Activated CD4-positive, alpha-beta T cell treated with anti-CD3 and anti-CD28 coated beads for 24 hours (primary cell): ENCODE measurements around the gene TANK.
A peak's percentile ranks its signal among the peaks of the same experiment; 100 is the strongest.
"Not testable (repeated sequence)": the region's sequence is repeated elsewhere in the genome, so short reads cannot be mapped to it uniquely, and the experiment has no call there.

Source experiments
- DNase-seq, 2 donors: peaks; one replicate each; pipeline ENCODE4 v3.0.0-alpha.2; 2020; ENCODE audit warnings: low read depth in 2 of 2

The TANK gene

DNA sequence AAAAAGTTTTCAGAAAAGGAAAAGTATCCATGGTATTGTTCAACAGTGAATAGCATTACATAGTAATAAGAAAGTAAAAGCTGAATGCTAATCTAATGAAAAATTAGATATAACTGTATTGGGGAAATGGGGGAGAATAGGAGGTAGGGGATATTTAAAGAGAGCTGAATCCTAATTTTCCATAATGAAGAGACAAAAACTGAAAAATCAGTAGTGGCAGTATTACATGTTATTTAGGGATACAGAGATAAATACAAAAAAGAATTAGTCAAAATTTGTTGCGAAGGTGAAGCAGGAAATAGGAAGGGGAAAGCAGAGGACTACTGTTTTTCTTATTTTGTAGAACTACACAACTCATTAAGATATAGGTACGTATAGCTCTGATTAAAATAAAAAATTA is 9.1 kb downstream of the TANK start:
- DNase-seq: no peak

- DNase-seq: no peak
These were observed 10.1 kb downstream of the TANK start for GRCh38 chr2:161170377-161170776.

DNA sequence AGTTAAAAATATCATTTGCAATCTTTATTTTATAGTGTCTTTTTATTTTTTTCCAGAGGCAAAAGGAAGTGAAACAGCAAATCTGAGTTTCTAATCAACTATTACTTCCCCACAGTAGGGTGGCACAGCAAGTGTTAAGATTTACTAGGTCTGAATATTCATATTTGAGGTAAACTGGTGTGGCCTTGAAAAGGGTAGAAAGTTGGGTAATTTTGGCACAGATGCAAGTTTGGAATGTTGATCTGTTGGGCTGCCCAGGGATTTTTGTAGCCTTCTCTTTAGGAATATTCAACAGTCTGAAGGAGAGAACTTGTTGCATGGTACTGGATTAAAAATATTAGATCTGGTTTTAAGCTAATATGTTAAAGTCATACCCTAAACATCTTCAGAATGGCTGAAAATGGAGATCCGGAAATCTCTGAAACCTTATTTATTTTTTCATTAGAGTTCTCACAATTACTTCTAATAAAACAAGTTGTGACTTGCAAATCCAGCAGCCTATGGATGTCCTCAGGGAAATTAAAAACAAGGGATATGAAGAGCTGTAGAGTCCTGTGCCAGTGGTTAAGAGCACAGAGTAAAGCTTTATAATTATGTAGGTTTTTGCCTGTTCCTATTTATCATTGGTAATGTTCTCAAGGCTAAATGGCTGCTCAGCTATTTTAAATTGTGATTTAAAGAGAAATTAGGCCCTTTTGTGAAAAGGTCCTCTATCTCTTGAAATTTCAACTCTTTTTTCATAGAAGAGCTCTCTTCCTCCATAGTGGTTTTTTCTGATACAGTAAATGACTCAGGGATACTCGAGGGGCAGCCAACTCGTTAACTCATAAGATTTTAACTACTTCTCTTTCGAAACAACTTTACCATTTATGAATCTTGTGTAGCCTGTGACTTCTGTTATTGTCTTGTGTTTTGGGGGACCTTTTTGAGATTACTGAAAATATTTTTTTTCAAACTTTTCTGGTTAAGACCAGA is 11.0 kb downstream of the TANK start:
- no peak for DNase-seq

- peak in 1 of 2 donors; percentile 4 for DNase-seq
These were observed 12.8 kb downstream of the TANK start for GRCh38 chr2:161172901-161173540.

DNA sequence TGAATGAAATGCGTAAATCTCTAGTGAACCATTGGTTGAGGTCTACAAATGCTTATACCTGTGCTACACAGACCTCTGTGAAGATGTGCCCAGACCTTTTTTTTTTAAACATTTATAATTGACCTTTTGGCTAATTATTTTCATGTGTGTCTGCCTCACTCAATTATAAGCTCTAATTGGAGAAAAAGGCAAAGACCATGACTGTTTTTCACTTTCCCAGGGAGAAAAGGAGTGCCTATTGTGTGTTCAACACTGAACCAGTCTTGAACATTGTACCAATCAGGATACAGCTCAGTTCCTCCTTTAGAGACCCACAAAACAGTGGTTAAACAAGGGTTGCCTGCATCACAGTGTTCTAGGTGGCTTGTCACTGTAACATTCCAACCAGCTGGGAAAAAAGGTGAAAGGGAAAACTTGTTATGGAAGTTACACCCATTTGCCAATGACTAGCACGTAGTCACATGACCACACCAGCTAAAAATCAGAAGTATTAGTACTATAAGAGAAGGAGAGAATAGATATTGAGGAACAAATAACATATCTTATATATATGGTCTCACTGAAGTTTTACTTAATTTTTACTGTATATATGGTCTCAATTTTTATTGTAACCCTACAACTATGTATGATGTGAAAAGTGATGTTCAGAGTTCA is 13.4 kb downstream of the TANK start:
- no peak for DNase-seq

GRCh38 chr2:161177969-161178368 is 17.7 kb downstream of the TANK start:
- DNase-seq: no peak

DNA sequence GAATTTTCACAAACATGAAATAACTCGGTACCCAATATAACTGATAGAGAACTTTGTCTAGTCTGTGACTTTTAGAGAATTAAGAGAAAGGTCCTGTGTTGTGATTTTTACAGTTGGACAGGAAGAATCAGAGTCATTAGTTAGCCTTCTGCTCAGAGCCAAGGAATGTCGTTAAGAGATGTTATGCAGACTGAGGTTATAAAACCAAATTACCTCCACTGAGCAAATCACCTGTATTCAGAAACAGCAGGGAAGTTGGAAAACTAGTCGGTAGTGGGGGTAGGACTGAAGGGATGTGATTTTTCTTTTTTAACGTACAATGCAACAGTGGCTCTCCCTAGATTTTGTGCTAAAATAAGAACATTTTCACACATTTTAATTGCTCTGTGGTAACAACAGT is 18.5 kb downstream of the TANK start:
- no peak for DNase-seq

DNA sequence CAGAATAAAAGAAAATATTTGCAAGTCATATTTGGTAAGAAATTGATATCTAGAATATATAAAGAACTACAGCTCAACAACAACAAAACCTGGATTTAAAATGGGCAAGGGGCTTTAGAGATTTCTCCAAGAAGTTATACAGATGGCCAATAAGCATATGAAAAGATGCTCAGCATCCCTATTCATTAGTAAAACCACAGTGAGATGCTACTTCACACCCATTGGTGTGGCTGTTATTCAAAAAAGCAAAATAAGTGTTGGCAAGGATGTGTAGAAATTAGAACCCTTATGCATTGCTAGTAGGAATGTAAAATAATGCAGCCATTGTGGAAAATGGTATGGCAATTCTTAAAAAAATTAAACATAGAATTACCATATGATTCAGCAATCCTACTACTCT is 29.8 kb downstream of the TANK start:
- DNase-seq: no peak

DNA sequence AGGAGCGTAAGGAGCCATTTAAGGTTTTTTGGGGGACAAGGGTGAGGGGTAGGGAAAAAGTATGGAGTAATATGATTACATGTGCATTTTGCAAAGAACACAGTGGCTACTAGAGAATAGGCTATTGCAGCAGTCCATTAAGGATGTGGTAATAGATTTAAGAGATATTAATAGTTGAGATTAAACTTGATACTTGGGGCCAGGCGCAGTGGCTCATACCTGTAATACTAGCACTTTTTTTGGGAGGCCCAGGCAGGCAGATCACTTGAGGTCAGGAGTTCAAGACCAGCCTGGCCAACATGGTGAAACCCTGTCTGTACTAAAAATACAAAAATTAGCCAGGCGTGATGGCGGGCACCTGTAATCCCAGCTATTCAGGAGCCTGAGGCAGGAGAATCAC is 35.4 kb downstream of the TANK start:
- DNase-seq: not testable (repeated sequence)

DNA sequence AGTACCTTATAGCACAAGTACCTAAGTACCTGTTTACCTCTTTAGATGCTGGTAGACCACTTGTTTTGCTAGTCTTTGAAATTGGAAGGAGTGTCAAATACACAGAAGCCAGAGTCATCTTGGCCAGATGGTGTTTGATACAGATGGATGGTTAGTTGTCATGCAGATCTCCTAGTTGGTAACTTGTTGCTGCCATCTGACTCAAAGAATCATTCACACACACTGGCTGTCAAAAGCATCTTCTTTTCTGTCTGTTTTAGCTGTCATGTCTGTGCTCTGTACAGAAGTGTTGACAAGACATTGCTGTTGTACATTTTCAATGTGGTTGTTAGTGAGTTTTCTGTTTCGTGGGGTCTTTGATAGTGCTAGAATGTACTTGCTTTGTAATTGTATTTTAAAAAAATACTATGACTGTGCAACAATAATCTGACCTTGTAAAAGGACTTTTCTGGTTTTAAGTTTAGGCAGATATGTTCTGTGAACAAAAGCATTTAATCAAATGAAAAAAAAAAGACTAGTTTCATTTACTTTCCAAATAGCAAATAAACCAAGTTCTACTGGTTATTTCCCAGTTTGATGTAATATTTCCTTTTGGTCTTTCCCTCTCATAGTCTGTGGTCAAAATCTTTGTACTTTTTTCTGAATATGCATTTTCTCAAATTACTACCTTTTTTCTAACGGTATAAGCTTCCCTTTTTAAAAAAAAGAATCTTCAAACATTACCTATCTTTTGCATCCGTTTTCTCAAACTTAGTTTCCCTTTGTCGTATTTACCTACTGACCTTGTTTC is 39.9 kb downstream of the TANK start:
- no peak for DNase-seq

GRCh38 chr2:161204846-161205245 is 44.6 kb downstream of the TANK start:
- no peak for DNase-seq

GRCh38 chr2:161206471-161207032 is 46.3 kb downstream of the TANK start:
- DNase-seq: no peak

DNA sequence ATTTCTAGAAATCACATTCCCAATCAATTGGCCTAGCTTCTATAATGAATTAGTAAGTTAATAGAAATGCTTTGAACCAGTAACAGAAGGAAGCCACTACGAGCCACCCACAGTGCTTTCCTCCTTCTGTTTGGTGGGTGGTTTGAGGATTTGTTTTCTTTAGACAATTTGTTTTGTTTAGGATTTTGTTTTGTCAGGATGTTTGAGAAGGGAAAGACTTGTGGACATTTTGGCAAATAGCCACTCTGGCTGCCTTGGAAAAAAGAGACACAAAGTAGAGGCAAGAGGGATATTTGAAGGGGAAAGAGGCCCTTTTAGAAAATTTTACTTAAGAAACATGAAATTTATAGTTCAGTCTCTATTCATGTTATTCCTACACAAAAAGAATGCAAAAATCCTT is 47.7 kb downstream of the TANK start:
- no peak for DNase-seq

DNA sequence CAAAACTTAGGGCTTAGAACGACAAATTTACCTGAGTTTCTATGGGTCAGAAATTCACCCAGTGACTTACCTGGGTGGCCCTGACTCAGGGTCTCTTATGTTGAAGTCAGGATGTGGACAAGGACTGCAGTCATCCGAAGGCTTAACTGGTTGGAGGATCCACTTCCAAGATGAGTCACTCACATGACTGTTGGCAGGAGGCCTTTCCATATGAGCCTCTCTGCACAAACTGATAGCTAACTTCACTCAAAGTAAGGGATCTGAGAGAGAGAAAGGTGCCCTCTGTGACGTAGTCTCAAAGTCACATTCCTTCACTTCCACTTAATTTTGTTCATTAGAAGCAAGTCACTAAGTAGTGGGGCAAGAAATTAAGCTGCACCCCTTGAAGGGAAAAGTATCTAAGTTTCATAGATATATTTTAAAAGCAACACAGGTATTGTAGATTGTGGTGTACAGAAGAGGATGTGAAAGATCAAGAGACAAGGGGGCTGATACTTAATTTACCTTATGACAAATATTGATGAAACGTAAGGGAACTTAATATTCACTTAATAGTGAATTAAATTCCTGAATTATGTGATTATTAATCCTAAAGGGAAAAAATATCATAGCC is 48.4 kb downstream of the TANK start:
- no peak for DNase-seq

DNA sequence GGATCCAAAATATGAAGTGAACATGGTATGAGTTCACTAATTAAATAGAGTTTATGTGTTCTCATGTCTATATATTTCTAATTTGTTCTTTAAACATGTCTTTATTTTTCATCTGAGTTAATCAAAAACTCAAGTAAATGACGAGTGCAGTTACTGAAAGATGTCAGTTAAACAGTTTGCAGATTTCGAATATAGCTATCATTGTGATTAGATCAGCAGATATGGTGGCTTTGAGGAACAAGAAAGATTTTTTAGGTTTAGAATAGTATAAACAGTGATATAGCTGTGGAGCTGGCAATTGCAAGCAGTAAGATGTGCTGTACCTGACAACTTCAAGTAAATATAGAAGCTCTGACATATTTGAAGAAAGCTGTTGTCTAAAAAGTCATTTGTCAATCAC is 49.7 kb downstream of the TANK start:
- DNase-seq: no peak

GRCh38 chr2:161217597-161218185 is 57.5 kb downstream of the TANK start:
- no peak for DNase-seq

- no peak for DNase-seq
These were observed 59.0 kb downstream of the TANK start for GRCh38 chr2:161219211-161219610.

DNA sequence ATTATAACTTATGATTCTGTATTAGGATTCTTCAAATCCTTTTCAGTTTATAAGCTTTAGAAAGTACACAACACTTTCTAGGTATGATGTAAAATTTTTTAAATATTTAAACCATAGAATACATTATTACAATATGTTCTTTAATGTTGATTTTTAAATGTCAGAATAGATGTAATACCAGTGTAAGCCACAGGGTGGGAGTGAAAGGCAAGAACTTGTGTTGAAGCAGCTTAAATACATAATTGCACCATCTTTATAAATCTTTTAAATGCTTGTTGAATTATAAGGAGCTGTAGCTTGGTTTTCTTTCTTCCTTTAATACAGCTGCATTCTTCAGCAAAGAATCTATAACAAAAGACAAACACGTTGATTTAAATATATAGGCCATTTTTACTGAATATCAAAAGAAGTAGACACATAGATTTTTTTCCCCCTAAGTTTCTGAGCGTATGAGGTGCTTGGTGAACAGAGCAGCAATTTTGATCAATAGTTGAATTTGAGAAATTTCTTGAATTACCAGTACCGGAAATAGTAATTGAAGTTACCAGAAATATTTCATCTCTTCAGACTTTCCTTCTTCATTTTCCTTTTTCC is 63.0 kb downstream of the TANK start:
- DNase-seq: no peak

GRCh38 chr2:161228511-161229240 is 68.4 kb downstream of the TANK start:
- DNase-seq: no peak

GRCh38 chr2:161230959-161231358 is 70.7 kb downstream of the TANK start:
- no peak for DNase-seq
